Neural crest cell (in vitro differentiated cells): ENCODE results near the gene TPR. TPM values are rescaled to one million over a fixed set of nuclear protein-coding genes. Genes with fewer than 3 reads are reported as not detected.
A peak's percentile ranks its signal among the peaks of the same experiment; 100 is the strongest.
"Not testable (repeated sequence)": the region's sequence is repeated elsewhere in the genome, so short reads cannot be mapped to it uniquely, and the experiment has no call there.

Source experiments
- DNase-seq: peaks from one replicate; pipeline ENCODE4 v3.0.0; 2021; ENCODE audit warnings: low read depth, mixed read lengths, low spot score
- H3K27ac Mint-ChIP-seq: one replicate; pipeline ENCODE4 v1.8.0; 2021; ENCODE audit warnings: mild to moderate bottlenecking, mixed read lengths; ENCODE audit not compliant: unreplicated experiment
- H3K27me3 Mint-ChIP-seq: 2 replicates; pipeline ENCODE4 v1.8.0; 2021; ENCODE audit warnings: low read depth, mild to moderate bottlenecking, mixed read lengths
- H3K36me3 Mint-ChIP-seq: 2 replicates; pipeline ENCODE4 v1.8.0; 2021; ENCODE audit warnings: low read depth, mild to moderate bottlenecking, mixed read lengths
- H3K4me1 Mint-ChIP-seq: 2 replicates; pipeline ENCODE4 v1.8.0; 2021; ENCODE audit warnings: mixed read lengths
- H3K4me3 Mint-ChIP-seq: one replicate; pipeline ENCODE4 v1.8.0; 2021; ENCODE audit warnings: mild to moderate bottlenecking, mixed read lengths
- H3K9me3 Mint-ChIP-seq: 2 replicates; pipeline ENCODE4 v1.8.0; 2021; ENCODE audit warnings: mixed read lengths
- CTCF ChIP-seq: fragments of 200-600 bp; sonication (generic); conservative IDR thresholded peaks from 2 replicates; pipeline ENCODE4 v1.5.0; 2021; ENCODE audit warnings: antibody characterized with exemption, mild to moderate bottlenecking
- total RNA-seq: library from RNA; stranded (reverse); gene quantifications from 2 replicates; pipeline ENCODE4 v1.2.1, GENCODE V29; 2021

The TPR gene
- total RNA-seq, 1 donor from 2014 or later, result 133 TPM

GRCh38 chr1:186391841-186392240, 16.8 kb upstream of the TPR start:
- no peak for TF ChIP-seq CTCF
- no peak for DNase-seq
- H3K9me3 Mint-ChIP-seq, result no peaks in the 10 kb centered on the region
- no peaks in the 10 kb centered on the region for H3K36me3 Mint-ChIP-seq
- no peak overlapping the region for H3K4me3 Mint-ChIP-seq
- no peaks in the 10 kb centered on the region for H3K27me3 Mint-ChIP-seq
- no peaks in the 10 kb centered on the region for H3K4me1 Mint-ChIP-seq
- H3K27ac Mint-ChIP-seq, result no peak overlapping the region

- Mint-ChIP-seq H3K27me3 (no peaks in the 10 kb centered on the region), H3K27ac (no peak overlapping the region), H3K9me3 (no peaks in the 10 kb centered on the region), H3K36me3 (no peaks in the 10 kb centered on the region), H3K4me1 (no peaks in the 10 kb centered on the region), H3K4me3 (no peak overlapping the region)
- no peak for DNase-seq
- TF ChIP-seq CTCF, result no peak
These were observed 15.9 kb upstream of the TPR start for GRCh38 chr1:186390925-186391324.

GRCh38 chr1:186386725-186387383, 11.8 kb upstream of the TPR start:
- DNase-seq, result no peak
- no peak overlapping the region for H3K4me3 Mint-ChIP-seq
- H3K27me3 Mint-ChIP-seq, result no peaks in the 10 kb centered on the region
- no peaks in the 10 kb centered on the region for H3K4me1 Mint-ChIP-seq
- no peaks in the 10 kb centered on the region for H3K9me3 Mint-ChIP-seq
- no peak overlapping the region for H3K27ac Mint-ChIP-seq
- H3K36me3 Mint-ChIP-seq, result peaks cover under 1% of the 10 kb centered on the region
- no peak for TF ChIP-seq CTCF

GRCh38 chr1:186375929-186376319, 871 bp upstream of the TPR start:
- DNase-seq, result no peak
- Mint-ChIP-seq H3K36me3 (peaks cover 9% of the 10 kb centered on the region), H3K4me1 (peaks cover 30% of the 10 kb centered on the region), H3K4me3 (peak overlapping the region; percentile 97), H3K9me3 (no peaks in the 10 kb centered on the region), H3K27ac (peak overlapping the region; percentile 99), H3K27me3 (no peaks in the 10 kb centered on the region)
- no peak for TF ChIP-seq CTCF

- Mint-ChIP-seq H3K9me3 (no peaks in the 10 kb centered on the region), H3K4me1 (peaks cover 30% of the 10 kb centered on the region), H3K27me3 (no peaks in the 10 kb centered on the region), H3K36me3 (peaks cover 15% of the 10 kb centered on the region), H3K4me3 (peak overlapping the region; percentile 97), H3K27ac (peak overlapping the region; percentile 99)
- TF ChIP-seq CTCF, result no peak
- DNase-seq, result no peak
These were observed 526 bp downstream of the TPR start for GRCh38 chr1:186374303-186375151.

GRCh38 chr1:186347837-186348691, 27.0 kb downstream of the TPR start:
- H3K4me3 Mint-ChIP-seq, H3K4me1 Mint-ChIP-seq, DNase-seq, H3K27ac Mint-ChIP-seq, H3K27me3 Mint-ChIP-seq, H3K9me3 Mint-ChIP-seq: not testable (repeated sequence)
- H3K36me3 Mint-ChIP-seq, result peaks cover 25% of the 10 kb centered on the region
